KMS-11 (cell line): Measurements from ENCODE around the gene ZNF45.

Experiments used
- H2AFZ ChIP-seq: fragments of 200-600 bp; sonication (generic); 2 replicates; pipeline ENCODE4 v1.6.1; 2016; ENCODE audit warnings: antibody characterized with exemption, mixed run types, low read depth
- H3K27ac ChIP-seq: fragments of 200-600 bp; sonication (generic); 2 replicates; pipeline ENCODE4 v1.6.1; 2016; ENCODE audit warnings: mild to moderate bottlenecking, mixed run types
- H3K27me3 ChIP-seq: fragments of 200-600 bp; sonication (generic); 2 replicates; pipeline ENCODE4 v1.6.1; 2017; ENCODE audit warnings: mild to moderate bottlenecking, low read depth, mixed run types, moderate library complexity; ENCODE audit not compliant: insufficient read depth
- H3K36me3 ChIP-seq: fragments of 200-600 bp; sonication (generic); 2 replicates; pipeline ENCODE4 v1.6.1; 2017; ENCODE audit warnings: mild to moderate bottlenecking, mixed run types; ENCODE audit not compliant: insufficient read depth
- H3K4me1 ChIP-seq: fragments of 200-600 bp; sonication (generic); 2 replicates; pipeline ENCODE4 v1.6.1; 2016; ENCODE audit warnings: mild to moderate bottlenecking, low read depth, mixed run types; ENCODE audit not compliant: poor library complexity, severe bottlenecking
- H3K4me2 ChIP-seq: fragments of 200-600 bp; sonication (generic); 2 replicates; pipeline ENCODE4 v1.7.0; 2016; ENCODE audit warnings: mild to moderate bottlenecking, mixed run types
- H3K4me3 ChIP-seq: fragments of 200-600 bp; sonication (generic); IDR thresholded peaks from 2 replicates; pipeline ENCODE4 v1.6.1; 2017; ENCODE audit warnings: low read depth, low read length, mixed read lengths; ENCODE audit not compliant: insufficient read depth
- H3K79me2 ChIP-seq: fragments of 200-600 bp; sonication (generic); 2 replicates; pipeline ENCODE4 v1.6.1; 2016; ENCODE audit warnings: low read depth, mixed run types; ENCODE audit not compliant: insufficient read depth
- H3K9ac ChIP-seq: fragments of 200-600 bp; sonication (generic); 2 replicates; pipeline ENCODE4 v1.6.1; 2016; ENCODE audit warnings: mild to moderate bottlenecking, mixed run types
- H4K20me1 ChIP-seq: fragments of 200-600 bp; sonication (generic); 2 replicates; pipeline ENCODE4 v1.6.1; 2016; ENCODE audit warnings: mild to moderate bottlenecking, mixed run types; ENCODE audit not compliant: insufficient read depth
- TF ChIP-seq, protein P1 (sequence below): fragments of 200-600 bp; sonication (generic); conservative IDR thresholded peaks from 2 replicates; pipeline ENCODE4 v1.6.1; 2017; ENCODE audit warnings: low read depth, mild to moderate bottlenecking, antibody characterized with exemption, low read length, moderate library complexity, mixed read lengths

ZNF45 gene

DNA sequence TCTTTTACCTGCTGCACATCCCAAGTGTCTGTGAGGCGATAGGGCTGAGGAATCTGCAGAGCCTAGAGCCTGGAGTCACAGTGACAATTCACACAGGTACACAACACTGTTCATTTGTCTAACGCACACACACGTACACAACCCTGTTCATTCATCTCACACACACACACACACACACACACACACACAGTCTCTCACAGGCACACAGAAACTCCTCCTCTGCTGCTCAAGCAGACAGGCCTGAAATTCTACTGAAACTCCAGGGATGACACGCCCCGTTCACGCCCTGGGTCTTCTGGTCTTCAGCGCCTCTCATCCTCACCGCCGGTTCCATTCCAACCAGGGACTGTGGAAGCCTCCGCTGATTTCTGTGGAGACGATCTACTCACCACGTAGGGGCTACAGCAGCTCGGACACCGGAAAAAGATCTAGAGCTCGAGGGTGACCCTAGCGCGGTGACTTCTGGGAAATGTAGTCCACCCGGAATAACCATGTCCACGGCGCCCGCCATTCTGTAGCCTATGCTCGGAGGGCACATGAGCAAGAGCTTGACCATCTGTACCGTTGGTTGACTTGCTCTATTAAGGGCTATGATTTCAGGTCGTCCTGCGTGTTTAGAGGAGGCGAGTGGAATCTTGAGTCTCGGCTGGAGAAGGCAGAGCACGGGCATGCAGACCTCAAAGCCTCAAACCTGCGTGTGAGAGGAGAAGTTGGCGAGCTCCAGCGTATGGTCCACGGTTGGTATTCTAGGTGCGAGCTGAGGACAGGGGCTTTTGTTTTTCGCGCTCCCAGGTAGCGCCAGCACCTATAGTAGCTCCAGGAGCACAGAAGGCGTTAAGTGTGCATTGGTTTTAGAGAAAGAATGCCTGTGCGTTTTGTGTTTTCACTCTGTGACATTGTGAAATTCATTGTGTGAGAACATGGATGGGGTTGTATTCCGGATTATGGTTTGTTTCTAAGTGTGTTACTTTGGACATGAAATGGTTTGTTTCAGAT lies 33.4 kb downstream of the ZNF45 start:
- Histone ChIP-seq H3K27me3 (no peaks in the 10 kb centered on the region), H2AFZ (no peak overlapping the region), H4K20me1 (no peaks in the 10 kb centered on the region), H3K36me3 (no peaks in the 10 kb centered on the region), H3K4me1 (no peaks in the 10 kb centered on the region), H3K79me2 (no peaks in the 10 kb centered on the region), H3K9ac (no peak overlapping the region), H3K4me2 (no peak overlapping the region), H3K27ac (no peak overlapping the region), H3K4me3 (no peak overlapping the region)
- TF ChIP-seq, protein P1, sequence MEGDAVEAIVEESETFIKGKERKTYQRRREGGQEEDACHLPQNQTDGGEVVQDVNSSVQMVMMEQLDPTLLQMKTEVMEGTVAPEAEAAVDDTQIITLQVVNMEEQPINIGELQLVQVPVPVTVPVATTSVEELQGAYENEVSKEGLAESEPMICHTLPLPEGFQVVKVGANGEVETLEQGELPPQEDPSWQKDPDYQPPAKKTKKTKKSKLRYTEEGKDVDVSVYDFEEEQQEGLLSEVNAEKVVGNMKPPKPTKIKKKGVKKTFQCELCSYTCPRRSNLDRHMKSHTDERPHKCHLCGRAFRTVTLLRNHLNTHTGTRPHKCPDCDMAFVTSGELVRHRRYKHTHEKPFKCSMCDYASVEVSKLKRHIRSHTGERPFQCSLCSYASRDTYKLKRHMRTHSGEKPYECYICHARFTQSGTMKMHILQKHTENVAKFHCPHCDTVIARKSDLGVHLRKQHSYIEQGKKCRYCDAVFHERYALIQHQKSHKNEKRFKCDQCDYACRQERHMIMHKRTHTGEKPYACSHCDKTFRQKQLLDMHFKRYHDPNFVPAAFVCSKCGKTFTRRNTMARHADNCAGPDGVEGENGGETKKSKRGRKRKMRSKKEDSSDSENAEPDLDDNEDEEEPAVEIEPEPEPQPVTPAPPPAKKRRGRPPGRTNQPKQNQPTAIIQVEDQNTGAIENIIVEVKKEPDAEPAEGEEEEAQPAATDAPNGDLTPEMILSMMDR = no peak

DNA sequence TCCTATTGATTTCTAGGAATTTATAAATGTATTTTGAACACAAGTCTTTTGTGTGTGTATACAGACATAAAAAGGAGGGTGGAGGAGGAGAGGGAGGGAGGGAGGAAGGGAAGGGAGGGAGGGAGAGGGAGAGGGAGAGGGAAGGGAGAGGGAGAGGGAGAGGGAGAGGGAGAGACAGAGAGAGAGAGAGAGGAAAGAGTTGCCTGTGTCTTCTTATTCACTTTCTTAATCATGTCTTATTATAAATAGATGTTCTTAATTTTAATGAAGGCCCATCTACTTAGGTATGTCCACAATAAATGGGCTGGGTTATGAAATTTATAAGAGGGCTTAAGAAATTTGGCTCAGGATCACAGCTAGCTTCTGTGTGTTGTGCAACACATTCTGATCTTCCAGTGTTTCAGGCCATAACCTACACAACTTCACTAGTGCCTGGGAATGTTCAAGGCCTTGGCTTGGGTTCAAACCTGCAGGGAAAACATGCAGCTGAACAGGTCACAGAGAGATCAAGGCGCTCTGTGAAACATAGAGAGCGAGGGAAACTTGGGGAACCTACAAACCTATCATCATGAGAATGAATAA lies 39.3 kb downstream of the ZNF45 start:
- Histone ChIP-seq H2AFZ (no peak overlapping the region), H3K4me2 (no peak overlapping the region), H4K20me1 (no peaks in the 10 kb centered on the region), H3K27me3 (no peaks in the 10 kb centered on the region), H3K79me2 (no peaks in the 10 kb centered on the region), H3K36me3 (no peaks in the 10 kb centered on the region), H3K4me1 (no peaks in the 10 kb centered on the region), H3K27ac (no peak overlapping the region), H3K4me3 (no peak overlapping the region), H3K9ac (no peak overlapping the region)
- TF ChIP-seq, protein P1 = no peak

DNA sequence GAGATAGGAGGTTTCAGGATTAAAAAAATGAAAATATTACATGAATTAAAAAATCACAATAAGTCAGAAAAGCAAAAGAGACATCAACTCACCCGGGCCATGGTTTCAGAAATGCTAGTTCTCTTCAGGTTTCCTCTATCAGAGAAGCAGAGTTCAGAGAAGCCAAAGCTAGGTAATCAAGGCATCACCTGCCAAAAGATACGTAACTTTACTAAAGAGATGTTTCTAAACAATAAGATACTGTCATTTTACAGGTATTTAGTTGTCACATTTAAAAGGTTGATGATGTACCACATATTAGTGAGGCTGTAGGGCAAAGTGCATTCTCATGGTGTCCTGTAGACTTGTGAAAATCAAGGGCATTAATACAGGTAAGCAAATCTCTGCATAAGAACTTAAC lies 51.2 kb downstream of the ZNF45 start, which contains the start of gene ZNF404:
Gene ZNF404, minus strand, starts transcription at position 101 of the 400 bp plus-strand sequence.
- H3K4me3 ChIP-seq = no peak within 1 kb of the TSS
- H2AFZ ChIP-seq = no peak within 1 kb of the TSS
- H3K9ac ChIP-seq = no peak within 1 kb of the TSS
- H3K79me2 ChIP-seq = no peaks in the 10 kb centered on the region
- H3K4me1 ChIP-seq = no peaks in the 10 kb centered on the region
- no peak within 1 kb of the TSS for H3K4me2 ChIP-seq
- no peak within 1 kb of the TSS for H3K27ac ChIP-seq
- H4K20me1 ChIP-seq = no peaks in the 10 kb centered on the region
- no peaks in the 10 kb centered on the region for H3K27me3 ChIP-seq
- H3K36me3 ChIP-seq = no peaks in the 10 kb centered on the region
- TF ChIP-seq, protein P1 = no peak

DNA sequence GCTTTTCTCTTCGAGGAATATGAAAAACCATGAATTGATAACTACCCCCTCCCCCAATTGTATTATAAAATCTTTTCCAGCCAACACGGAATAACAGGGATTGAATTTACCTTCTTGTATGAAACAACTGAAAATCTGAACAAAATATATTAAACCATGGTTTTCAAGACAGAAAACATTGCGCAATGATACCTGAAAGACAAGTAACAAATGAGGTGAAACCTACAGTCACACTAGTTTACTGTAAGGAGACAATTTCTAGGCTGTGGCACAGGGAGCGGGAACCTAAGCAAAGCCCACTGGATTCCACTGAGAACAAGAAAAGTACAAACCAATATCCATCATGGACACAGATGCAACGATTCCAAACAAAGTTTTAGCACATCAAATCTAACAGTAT lies 54.6 kb downstream of the ZNF45 start:
- Histone ChIP-seq H3K9ac (no peak overlapping the region), H3K4me2 (no peak overlapping the region), H2AFZ (no peak overlapping the region), H3K4me3 (no peak overlapping the region), H3K4me1 (no peaks in the 10 kb centered on the region), H3K27me3 (no peaks in the 10 kb centered on the region), H3K27ac (no peak overlapping the region), H3K79me2 (no peaks in the 10 kb centered on the region), H4K20me1 (no peaks in the 10 kb centered on the region), H3K36me3 (no peaks in the 10 kb centered on the region)
- TF ChIP-seq, protein P1 = no peak
